GM21528 (cell line): ENCODE results near the gene C20orf141.
"Not testable (repeated sequence)": the region's sequence is repeated elsewhere in the genome, so short reads cannot be mapped to it uniquely, and the experiment has no call there.

Source experiments
- ATAC-seq: cut with Tn5 transposase; IDR thresholded peaks from one replicate; pipeline ENCODE4 v1.9.1; 2021; ENCODE audit warnings: mild to moderate bottlenecking, moderate library complexity; ENCODE audit not compliant: unreplicated experiment, low FRiP score

C20orf141 gene

DNA sequence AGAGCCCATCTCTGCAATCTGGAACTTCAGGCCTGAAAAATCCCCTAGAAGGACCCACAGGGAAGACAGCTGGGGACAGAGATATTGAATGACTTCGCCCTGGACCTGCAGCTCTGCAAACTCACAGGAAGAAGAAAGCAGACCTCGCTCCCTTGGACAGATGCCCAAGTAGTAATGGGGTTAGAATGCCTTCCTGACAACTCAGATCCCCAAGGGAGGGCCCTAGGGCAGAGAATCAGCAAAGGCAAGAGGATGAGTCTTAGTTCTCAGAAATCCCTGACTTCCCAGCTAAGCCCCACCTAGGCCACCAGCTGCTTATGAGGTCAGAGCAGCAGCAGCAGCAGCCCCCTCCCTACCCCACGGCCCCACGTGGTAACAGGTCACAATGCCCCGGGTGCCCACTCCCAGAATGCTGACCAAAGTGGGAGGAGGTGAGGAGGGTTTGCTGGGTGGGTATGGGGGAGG lies at the start of gene C20orf141:
Gene C20orf141 (plus strand): TSS at position 401 of the 465 bp plus-strand sequence. CDS start 198 bp downstream, outside the sequence.
- ATAC-seq, result no peak

DNA sequence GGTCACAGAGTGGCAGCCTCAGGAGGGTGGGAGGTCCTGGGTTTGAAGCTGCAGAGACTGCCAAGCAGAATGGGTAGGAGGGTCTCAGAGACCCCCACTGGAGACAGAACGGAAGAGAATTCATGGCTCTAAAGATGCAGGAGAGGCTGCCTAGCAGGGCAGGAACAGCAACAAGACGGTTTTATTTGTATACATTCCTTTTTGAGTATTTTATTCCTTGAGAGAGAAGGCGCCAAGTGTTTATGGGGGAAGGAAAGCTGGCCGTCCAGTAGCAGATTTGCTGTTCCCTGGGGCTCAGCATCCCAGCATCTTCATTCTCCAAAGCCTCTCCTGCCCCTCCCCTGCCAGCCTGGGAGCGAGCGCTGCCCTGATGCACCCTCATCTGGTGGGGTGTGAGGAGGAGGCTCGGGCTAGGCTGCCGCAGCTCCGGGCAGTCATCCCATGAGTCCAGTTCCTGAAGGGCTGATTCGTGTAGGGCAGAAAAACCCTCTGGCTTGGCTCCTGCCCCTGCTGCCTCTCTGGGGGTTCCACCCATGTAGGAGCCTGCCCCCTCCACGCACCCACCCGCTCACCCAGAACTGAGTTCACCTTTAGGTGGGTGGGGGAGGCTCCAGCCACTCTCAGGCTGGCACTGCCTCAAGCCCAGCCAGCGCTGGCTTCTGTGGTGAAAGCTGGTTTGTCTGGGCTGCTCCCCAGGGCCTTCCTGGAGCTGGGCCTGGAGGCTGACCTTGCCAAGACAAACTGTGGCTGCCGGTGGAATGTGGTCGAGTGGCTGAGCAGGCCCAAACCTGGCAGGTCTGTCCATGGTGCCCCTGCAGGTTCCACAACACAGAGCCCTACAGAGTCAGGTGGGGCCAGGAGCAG lies 46.8 kb upstream of the C20orf141 start:
- ATAC-seq, result no peak

GRCh38 chr20:2768632-2769015 lies 46.2 kb upstream of the C20orf141 start:
- ATAC-seq, result no peak

DNA sequence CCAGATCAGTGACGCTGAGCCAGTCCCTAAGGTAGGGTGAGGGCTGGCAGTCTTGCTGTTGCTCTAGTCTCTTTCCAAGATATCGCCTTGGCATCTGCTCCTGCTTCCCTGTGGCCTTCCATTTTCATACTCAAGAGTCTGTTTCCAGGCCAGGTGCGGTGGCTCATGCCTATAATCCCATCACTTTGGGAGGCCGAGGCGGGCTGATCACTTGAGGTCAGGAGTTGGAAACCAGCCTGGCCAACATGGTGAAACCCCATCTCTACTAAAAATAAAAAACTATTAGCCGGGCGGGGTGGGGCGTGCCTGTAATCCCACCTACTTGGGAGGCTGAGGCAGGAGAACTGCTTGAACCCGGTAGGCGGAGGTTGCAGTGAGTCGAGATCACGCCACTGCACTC lies 44.7 kb upstream of the C20orf141 start:
- not testable (repeated sequence) for ATAC-seq

- ATAC-seq, result no peak
Observed at GRCh38 chr20:2771631-2772080, 43.1 kb upstream of the C20orf141 start.

- no peak for ATAC-seq
Observed at GRCh38 chr20:2773812-2774211, 41.0 kb upstream of the C20orf141 start.

DNA sequence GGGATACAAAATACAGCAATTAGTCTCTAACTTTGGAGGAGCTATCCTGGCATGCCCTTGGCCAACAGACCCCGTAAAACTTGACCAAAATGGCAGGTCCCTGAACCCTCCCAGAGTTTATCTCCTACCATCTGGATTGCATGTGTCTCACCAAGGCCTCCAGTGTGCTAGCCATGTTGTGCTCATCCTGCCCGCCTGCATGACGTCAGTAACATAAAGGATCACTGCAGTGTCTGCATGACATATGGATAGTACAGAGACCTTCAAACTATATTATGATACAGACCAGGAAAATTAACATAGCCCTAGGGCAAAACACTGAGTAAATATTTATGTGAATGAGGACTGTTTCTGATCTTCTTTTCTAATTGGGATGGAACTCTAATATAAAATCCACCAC lies 39.6 kb upstream of the C20orf141 start:
- no peak for ATAC-seq

DNA sequence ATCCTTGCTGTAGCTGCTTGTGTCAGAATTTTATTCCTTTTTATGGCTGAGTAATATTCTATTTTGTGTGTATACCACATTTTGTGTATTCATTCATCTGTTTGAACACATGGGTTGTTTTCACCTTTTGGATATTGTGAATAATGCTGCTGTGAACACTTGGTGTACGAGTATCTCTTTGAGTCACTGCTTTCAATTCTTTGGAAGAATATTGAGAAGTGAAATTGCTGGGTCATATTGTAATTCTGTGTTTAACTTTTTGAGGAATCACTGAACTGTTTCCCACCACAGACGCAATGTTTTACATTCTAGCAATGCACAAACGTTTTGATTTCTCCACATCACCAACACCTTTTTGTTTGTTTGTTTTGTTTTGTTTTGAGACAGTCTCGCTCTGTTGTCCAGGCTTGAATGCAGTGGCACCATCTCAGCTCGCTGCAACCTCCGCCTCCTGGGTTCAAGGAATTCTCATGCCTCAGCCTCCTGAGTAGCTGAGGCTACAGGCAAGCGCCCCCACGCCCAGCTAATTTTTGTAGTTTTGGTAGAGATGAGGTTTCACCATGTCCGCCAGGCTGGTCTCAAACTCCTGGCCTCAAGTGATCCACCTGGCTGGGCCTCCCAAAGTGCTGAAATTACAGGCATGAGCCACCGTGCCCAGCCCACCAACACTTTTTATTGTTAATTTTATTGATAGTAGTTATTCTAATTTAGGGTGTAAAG lies 36.0 kb upstream of the C20orf141 start:
- no peak for ATAC-seq

GRCh38 chr20:2780948-2781347 lies 33.8 kb upstream of the C20orf141 start:
- ATAC-seq, result no peak

- no peak for ATAC-seq
Observed at GRCh38 chr20:2783908-2784566, 30.8 kb upstream of the C20orf141 start.

GRCh38 chr20:2793471-2793870 lies 21.3 kb upstream of the C20orf141 start:
- no peak for ATAC-seq

DNA sequence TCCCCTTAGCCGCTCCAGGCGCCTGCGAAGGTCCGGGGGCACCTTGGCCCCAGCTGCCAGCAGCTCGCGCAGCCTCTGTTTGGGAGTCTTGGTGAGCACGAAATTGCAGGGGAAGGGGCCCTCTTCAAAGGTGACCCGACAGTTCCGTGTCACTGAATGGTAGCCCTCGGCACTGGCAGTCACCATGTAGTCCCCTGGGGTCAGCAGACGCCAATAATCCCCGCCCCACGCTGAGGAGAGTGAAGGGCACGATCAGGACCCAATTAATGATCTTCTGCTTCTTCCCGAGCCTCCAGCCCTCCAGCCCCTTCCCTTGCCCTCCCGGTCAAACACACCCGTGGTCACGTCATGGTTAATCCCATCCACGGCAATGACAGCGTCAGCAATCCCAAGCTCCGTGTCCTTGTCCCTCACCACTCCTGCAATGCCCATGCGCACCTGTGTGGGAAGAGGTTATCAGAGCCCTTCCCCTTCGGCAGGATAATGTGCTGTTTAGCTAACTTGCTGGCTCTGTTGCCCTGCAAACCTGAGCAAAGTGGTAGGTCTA lies 20.5 kb upstream of the C20orf141 start:
- no peak for ATAC-seq

DNA sequence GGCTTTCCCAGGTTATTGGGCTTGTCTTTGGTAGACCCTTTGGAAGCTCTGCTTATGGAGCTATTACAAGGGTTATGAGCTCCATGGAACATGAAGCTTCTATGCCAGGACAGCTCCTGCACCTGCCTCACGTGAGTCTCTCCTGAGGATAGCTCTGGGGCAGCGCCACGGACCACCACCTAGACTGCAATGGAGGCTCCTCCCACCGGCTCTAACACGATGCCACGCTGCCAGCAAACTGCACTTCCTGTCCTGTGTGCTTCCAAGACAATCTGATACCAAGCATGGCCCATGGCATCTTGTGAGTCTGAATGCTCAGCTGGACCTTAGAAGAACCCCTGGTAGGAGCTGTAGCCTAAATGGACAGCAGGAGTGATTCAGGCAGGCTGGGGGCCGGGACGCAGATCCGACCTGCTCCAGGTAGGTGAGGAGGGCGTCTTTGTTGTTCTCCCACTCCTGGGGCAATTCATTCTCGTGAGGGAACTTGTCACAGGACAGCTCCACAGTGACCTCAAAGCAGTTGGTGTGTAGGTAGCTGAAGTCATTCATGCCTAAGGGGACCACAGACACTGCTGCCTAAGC lies 19.8 kb upstream of the C20orf141 start:
- no peak for ATAC-seq

GRCh38 chr20:2795451-2795850 lies 19.3 kb upstream of the C20orf141 start:
- ATAC-seq, result no peak

DNA sequence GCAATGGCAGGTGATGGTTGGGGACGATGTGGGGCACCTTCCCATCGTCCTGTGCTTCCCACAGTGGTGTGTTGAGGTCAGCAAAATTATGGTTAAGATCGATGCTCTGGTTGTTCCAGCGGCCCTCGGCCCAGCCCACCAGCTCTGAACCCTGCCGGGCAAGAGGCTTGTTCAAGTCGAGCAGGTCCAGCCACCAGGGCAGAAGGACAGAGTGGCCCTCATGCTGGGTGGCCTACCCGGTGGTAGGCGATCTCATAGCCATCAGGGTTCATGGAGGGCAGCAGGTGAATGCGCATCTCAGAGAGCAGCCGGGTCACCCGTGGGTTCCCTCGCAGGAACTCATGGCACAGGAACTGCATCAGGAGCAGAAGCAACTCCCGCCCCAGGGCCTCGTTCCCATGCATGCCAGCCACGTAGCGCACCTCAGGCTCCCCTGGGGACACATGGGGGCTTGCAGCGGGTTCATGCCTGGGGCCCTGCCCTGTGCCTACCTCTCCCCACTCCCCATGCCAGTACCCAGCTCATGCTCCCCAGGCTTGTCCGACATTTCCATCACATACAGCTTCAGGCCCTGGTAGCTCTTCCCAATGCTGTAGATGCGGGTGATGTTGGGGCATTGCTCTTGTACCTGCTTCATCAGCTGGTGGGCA lies 18.7 kb upstream of the C20orf141 start:
- no peak for ATAC-seq

DNA sequence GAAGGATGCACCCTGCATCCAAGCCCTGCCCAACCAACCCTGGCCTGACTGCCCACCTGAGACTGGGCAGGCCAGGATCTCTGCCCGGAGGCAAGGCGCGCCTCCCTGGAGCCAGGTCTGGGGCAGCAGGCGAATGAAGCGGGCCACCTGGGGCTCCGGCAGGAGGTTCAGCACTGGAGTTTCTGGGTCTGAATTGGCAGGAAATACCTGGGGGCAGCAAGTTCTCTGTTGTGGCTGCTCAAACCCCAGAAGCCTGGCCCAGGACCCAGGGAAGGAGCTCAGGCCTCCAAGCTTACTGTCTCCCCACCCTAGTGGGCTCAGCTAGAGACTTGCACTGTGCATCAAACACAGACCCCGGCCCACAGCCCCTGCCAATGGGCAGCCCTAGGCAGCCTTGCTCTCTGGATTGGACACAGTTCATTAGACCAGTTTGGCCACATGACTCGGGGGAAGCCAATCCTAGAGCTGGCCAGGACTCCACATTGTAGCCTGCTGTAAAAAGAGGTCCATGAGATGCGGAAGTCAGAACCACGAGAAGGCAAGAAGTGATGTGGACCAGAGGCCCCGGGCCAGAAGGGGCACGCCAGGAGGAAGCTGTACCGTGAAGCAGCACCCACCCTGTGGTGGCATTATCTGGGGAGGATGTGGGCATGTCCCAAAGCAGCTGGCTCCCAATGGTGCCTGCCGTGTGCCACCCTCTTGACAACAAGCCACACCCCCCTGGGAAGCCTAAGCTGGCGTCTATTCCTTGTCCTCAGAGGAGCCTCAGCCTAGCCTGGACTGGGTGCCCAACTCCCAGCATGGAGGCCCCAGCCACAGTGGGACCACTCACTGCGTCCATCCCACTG lies 17.4 kb upstream of the C20orf141 start:
- ATAC-seq, result no peak

- ATAC-seq, result no peak
Observed at GRCh38 chr20:2798095-2798805, 16.5 kb upstream of the C20orf141 start.

DNA sequence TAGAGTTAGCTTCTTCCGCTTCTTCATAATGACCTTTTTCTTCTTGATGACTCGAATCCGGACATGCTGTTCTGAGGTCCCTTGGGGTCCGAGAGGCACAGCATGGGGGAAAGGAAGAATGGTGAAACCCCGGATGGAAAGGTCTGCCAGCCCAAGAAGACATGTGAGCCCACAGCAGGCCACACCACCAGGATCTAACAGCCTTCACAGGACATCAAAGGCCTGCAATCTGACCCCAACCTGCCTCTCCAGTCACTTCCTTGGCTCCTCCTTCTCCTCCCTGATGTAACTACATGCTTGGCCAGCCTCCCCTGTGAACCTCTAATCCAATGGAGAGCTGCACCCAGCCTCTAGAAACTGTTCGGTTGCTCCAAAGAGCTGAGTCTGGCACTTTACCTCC lies 16.0 kb upstream of the C20orf141 start:
- ATAC-seq, result no peak
